Stomach (tissue), 9 donors: ENCODE measurements around the gene ARSJ. TPM values are rescaled to one million over a fixed set of nuclear protein-coding genes. Genes with fewer than 3 reads are reported as not detected.

Experiments used
- DNase-seq, 2 donors: peaks; one replicate each; pipeline versions ENCODE4 v3.0.0 to v3.0.0-alpha.2; 2013 to 2019
- H3K27ac ChIP-seq, 5 donors: fragments of 200-600 bp in 4 of 5; sonication (generic) in 4 of 5; one replicate each; pipeline ENCODE4 v1.5.1; 2013 to 2019; ENCODE audit warnings: mild to moderate bottlenecking in 1 of 5, moderate library complexity in 1 of 5
- H3K27me3 ChIP-seq, 3 donors: fragments of 200-600 bp; sonication (generic); one replicate each; pipeline ENCODE4 v1.5.1; 2017 to 2019; ENCODE audit warnings: mixed run types in 1 of 3
- H3K36me3 ChIP-seq, 4 donors: fragments of 200-600 bp; sonication (generic); 1 replicate in 3 of 4; 2 replicates in 1 of 4; pipeline ENCODE4 v1.5.1; 2016 to 2019
- H3K4me1 ChIP-seq, 4 donors: fragments of 200-600 bp; sonication (generic); one replicate each; pipeline ENCODE4 v1.5.1; 2016 to 2019
- H3K4me3 ChIP-seq, 4 donors: fragments of 200-600 bp; sonication (generic) in 3 of 4; one replicate each; pipeline ENCODE4 v1.5.1; 2016 to 2019; ENCODE audit warnings: mild to moderate bottlenecking in 1 of 4
- H3K9me3 ChIP-seq, 4 donors: fragments of 200-600 bp; sonication (generic); one replicate each; pipeline ENCODE4 v1.5.1; 2016 to 2019
- EP300 ChIP-seq: sonication (generic); formaldehyde crosslinking; IDR thresholded peaks from one replicate; pipeline ENCODE4 v1.6.1; 2017; ENCODE audit warnings: antibody characterized with exemption
- POLR2A ChIP-seq, 4 donors: fragments of 450-650 bp; IDR thresholded peaks; one replicate each; pipeline ENCODE4 v1.6.1; 2016; ENCODE audit warnings: antibody characterized with exemption in 4 of 4, control low read depth in 2 of 4, mild to moderate bottlenecking in 1 of 4, moderate library complexity in 1 of 4
- POLR2AphosphoS5 ChIP-seq, 3 donors: sonication (generic); formaldehyde crosslinking; IDR thresholded peaks; one replicate each; pipeline ENCODE4 v1.6.1; 2016; ENCODE audit warnings: antibody characterized with exemption in 3 of 3
- WGBS, 5 donors: extraction: QIAGEN DNeasy Blood & Tissue Kit in 3 of 5; methylation state at CpG; one replicate each; pipeline versions ENCODE4 v1.1.5 to v1.1.7; 2013 to 2018; 5-methylcytosine and 5-hydroxymethylcytosine counted together
- intact Hi-C: fragments of 100-400 bp; cut with DNase I; formaldehyde crosslinking; loops from one replicate; pipeline ENCODE4 v1.15.1; 2023; ENCODE audit warnings: low total_unique reads
- polyA plus RNA-seq, 3 donors: library from polyadenylated mRNA; stranded (reverse); fragments of 200-250 nt; gene quantifications; one replicate each; pipeline ENCODE4 v1.2.3, GENCODE V29; 2013
- total RNA-seq, 5 donors: library from RNA; depleted of rRNA; stranded (reverse); fragments of >200 nt; gene quantifications; one replicate each; pipeline versions ENCODE4 v1.1.0 to v1.2.3, GENCODE V29; 2014 to 2016
- TF ChIP-seq, protein P1 (sequence below), 7 experiments: fragments of 450-650 bp in 4 of 7; fragments of 200-600 bp in 3 of 7; sonication (generic) in 3 of 7; IDR thresholded peaks; one replicate each; pipeline ENCODE4 v1.5.1; 2016 to 2019; ENCODE audit warnings: antibody characterized with exemption in 7 of 7, control low read depth in 2 of 7, mild to moderate bottlenecking in 1 of 7
- donor health status: healthy with polysubstance abuse.
- donor health status: Bipolar disorder and iron deficiency.
- donor health status: healthy.

The ARSJ gene
- total and polyA plus RNA-seq, 8 donors: 0.92 to 23.3 (median 5.6) TPM

DNA sequence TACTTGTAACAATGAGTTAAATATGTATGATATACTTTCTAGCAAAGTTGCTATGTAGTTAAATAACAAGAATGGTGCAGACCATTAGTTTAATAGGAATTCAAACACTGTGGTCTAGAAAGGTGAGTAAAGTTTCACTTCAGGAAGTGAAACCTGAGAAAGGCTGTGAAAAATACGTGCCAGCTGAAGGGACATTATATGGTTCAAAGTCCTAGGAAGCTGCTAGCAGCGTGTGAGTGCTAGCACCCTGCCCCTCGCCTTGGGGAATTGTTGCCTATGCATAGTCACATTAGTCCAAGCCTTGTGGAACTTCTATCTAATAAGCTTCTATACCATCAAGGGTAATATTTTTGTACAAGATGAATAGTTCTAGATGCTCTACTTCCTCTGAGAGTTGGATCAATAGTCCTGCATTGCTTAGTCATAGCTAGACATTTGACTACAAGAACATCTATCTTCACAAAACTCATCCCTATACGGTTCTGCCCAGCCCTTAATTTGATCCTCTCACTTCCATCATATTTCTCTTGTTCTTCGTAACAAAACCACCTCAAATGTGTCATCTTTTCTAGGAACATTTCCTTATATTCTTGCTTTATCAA is 45.8 kb upstream of the ARSJ start:
- 47 to 58% (median 57%) methylated on average over 5 of the region's 5 CpGs for WGBS, 5 donors
- H3K36me3 ChIP-seq: no peaks in the 10 kb centered on the region
- DNase-seq: peak in 1 of 2 donors; percentile 78
- H3K27me3 ChIP-seq: no peaks in the 10 kb centered on the region
- H3K9me3 ChIP-seq: no peaks in the 10 kb centered on the region
- intact Hi-C loops: no loop called here
- no peaks in the 10 kb centered on the region for H3K4me1 ChIP-seq
- TF ChIP-seq POLR2A (IDR thresholded peaks at IDR 0.05) (no peak), EP300 (no peak), POLR2AphosphoS5 (IDR thresholded peaks at IDR 0.05) (no peak)
- TF ChIP-seq, protein P1, sequence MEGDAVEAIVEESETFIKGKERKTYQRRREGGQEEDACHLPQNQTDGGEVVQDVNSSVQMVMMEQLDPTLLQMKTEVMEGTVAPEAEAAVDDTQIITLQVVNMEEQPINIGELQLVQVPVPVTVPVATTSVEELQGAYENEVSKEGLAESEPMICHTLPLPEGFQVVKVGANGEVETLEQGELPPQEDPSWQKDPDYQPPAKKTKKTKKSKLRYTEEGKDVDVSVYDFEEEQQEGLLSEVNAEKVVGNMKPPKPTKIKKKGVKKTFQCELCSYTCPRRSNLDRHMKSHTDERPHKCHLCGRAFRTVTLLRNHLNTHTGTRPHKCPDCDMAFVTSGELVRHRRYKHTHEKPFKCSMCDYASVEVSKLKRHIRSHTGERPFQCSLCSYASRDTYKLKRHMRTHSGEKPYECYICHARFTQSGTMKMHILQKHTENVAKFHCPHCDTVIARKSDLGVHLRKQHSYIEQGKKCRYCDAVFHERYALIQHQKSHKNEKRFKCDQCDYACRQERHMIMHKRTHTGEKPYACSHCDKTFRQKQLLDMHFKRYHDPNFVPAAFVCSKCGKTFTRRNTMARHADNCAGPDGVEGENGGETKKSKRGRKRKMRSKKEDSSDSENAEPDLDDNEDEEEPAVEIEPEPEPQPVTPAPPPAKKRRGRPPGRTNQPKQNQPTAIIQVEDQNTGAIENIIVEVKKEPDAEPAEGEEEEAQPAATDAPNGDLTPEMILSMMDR (IDR thresholded peaks at IDR 0.05): no peak
- no peak overlapping the region for H3K4me3 ChIP-seq
- no peak overlapping the region for H3K27ac ChIP-seq

DNA sequence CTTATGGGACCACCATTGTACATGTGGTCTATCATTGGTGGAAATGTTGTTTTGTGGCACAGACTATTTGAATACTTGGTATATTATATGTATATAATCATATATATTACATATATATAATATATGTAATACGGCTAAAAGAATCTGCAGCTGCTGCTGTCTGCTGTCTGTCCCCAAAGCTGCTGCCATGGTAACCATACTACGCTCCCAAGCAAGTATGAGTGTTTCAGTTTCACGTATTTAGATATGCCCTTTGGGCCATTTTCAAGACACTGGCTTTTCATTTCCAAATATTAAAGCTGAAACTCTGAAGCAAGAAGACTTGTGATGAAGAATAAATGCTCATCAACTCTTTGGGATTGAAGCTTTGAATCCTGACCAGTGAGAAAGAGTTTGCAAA is 42.0 kb upstream of the ARSJ start:
- Histone ChIP-seq H3K27ac (no peak overlapping the region), H3K4me3 (no peak overlapping the region), H3K9me3 (no peaks in the 10 kb centered on the region), H3K4me1 (no peaks in the 10 kb centered on the region), H3K27me3 (no peaks in the 10 kb centered on the region), H3K36me3 (no peaks in the 10 kb centered on the region)
- DNase-seq: no peak
- 72 to 83% (median 81%) methylated on average over 3 of the region's 3 CpGs for WGBS, 5 donors
- intact Hi-C loops: no loop called here
- TF ChIP-seq POLR2A (IDR thresholded peaks at IDR 0.05): no peak
- TF ChIP-seq, protein P1 (IDR thresholded peaks at IDR 0.05): no peak
- no peak for TF ChIP-seq EP300
- TF ChIP-seq POLR2AphosphoS5 (IDR thresholded peaks at IDR 0.05): no peak

DNA sequence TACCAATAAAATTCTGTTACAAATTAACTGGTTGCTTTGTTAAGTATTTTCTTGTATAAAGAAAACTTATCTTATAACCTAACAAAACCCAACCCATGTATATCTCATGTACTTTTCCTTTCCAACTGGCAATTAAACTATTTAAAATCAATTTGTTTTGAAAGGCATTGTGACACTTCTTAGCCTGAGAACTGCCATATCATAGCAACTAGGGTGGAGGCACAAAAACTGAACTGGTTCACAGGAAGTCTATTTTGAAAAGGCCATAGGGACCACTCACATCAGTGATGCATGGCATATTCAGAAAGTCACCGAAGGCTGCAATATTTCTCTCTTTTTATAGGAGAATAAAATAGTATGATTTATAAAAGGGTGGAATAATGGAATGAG is 40.5 kb upstream of the ARSJ start:
- no peaks in the 10 kb centered on the region for H3K9me3 ChIP-seq
- H3K36me3 ChIP-seq: no peaks in the 10 kb centered on the region
- 35 to 71% (median 50%) methylated on average over 1 of the region's 1 CpG for WGBS, 5 donors

DNA sequence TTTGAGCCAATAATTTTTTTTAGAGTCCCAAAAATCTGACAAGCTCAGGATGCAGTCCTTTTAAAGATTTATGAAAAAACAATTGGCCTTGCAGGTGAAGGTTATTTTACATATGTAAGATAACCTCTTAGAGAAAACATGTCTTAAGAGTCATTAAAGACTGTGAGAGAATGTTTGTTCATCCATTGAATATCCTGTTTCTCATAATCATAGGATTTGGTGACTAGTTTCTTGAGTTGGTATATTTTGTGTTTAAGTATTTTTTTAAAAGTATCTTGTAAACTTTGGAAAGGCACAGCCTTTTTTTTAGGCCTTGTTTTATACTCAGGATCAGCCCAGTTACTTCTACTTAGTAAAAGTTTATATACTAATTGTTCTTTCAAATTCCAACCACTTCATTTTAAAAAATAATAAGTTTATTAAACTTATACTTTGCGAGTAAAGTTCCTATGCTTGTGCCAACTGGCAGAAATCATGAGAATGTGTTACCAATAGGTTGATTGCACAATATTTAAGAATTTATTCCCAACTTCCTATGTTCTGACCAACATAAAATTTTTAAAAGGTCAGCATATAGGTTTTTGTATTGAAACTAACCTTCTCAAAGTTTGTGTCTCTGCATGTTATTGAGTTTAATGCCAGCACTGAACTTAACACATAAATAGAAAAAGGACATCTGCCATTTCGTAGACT is 40.0 kb upstream of the ARSJ start:
- no peak for DNase-seq
- Histone ChIP-seq H3K27me3 (no peaks in the 10 kb centered on the region), H3K9me3 (no peaks in the 10 kb centered on the region), H3K27ac (no peak overlapping the region), H3K36me3 (no peaks in the 10 kb centered on the region), H3K4me1 (no peaks in the 10 kb centered on the region), H3K4me3 (no peak overlapping the region)
- intact Hi-C loops: no loop called here
- WGBS, 5 donors: 13 to 27% (median 23%) methylated on average over 2 of the region's 2 CpGs
- TF ChIP-seq, protein P1 (IDR thresholded peaks at IDR 0.05): no peak
- TF ChIP-seq POLR2A (IDR thresholded peaks at IDR 0.05): no peak
- no peak for TF ChIP-seq EP300
- TF ChIP-seq POLR2AphosphoS5 (IDR thresholded peaks at IDR 0.05): no peak

More for the DNA sequence above, 40.5 kb upstream of the ARSJ start:
- no peaks in the 10 kb centered on the region for H3K27me3 ChIP-seq
- TF ChIP-seq EP300 (no peak), POLR2A (IDR thresholded peaks at IDR 0.05) (no peak), POLR2AphosphoS5 (IDR thresholded peaks at IDR 0.05) (no peak)
- TF ChIP-seq, protein P1 (IDR thresholded peaks at IDR 0.05): no peak
- DNase-seq: peak in 1 of 2 donors; percentile 53
- intact Hi-C loops: no loop called here
- H3K4me3 ChIP-seq: no peak overlapping the region
- no peaks in the 10 kb centered on the region for H3K4me1 ChIP-seq
- no peak overlapping the region for H3K27ac ChIP-seq
